Measurements from ENCODE around the gene THTPA.

GRCh38 chr14:23550812-23551265 is 5.2 kb upstream of the THTPA start:
- TF ChIP-seq, protein P1, sequence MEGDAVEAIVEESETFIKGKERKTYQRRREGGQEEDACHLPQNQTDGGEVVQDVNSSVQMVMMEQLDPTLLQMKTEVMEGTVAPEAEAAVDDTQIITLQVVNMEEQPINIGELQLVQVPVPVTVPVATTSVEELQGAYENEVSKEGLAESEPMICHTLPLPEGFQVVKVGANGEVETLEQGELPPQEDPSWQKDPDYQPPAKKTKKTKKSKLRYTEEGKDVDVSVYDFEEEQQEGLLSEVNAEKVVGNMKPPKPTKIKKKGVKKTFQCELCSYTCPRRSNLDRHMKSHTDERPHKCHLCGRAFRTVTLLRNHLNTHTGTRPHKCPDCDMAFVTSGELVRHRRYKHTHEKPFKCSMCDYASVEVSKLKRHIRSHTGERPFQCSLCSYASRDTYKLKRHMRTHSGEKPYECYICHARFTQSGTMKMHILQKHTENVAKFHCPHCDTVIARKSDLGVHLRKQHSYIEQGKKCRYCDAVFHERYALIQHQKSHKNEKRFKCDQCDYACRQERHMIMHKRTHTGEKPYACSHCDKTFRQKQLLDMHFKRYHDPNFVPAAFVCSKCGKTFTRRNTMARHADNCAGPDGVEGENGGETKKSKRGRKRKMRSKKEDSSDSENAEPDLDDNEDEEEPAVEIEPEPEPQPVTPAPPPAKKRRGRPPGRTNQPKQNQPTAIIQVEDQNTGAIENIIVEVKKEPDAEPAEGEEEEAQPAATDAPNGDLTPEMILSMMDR (IDR thresholded peaks at IDR 0.05), result no peak
- no peak for TF ChIP-seq POLR2AphosphoS5 (IDR thresholded peaks at IDR 0.05)
